HG03520 (cell line): ENCODE data around the gene EXOC4.
"Not testable (repeated sequence)": the region's sequence is repeated elsewhere in the genome, so short reads cannot be mapped to it uniquely, and the experiment has no call there.

Experiments
- ATAC-seq: cut with Tn5 transposase; IDR thresholded peaks from one replicate; pipeline ENCODE4 v1.9.1; 2021; ENCODE audit warnings: mild to moderate bottlenecking, moderate library complexity; ENCODE audit not compliant: unreplicated experiment

EXOC4 gene

DNA sequence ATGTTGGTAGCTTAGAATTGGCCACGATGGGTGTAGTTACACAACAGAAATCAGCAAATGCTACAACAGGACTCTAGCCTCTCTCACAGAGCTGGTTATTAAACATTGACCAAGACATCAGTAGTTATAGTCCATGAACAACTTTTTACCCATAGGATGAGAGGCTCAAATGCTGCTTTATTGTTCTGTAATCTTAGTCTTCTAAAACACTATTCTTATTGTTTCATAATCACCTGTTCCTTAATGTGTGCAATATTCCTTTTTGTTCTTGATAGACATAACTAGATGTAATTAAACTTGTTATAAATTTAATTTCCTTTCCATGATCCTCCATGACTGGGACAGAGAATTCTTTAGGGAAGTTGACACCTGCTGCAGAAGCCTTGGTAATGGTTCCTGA is 356.9 kb downstream of the EXOC4 start:
- no peak for ATAC-seq

DNA sequence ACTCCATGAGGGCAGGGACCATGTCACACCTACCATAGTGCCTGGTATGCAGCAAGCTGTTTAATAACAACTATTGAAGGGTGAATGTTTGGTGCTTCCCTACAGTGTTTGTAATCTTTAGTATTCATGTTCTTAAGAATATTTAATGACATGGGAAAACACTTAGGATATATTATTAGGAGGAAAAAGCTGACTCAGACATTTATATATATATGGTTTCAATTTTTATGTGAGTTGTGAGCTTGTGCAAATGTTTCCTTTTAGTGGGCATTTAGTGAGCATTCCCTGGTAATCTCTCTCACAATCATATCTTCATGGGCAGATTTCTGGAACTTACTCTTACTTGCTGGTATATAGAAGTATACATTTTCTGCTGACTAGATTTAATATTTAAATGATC is 359.1 kb downstream of the EXOC4 start:
- no peak for ATAC-seq

DNA sequence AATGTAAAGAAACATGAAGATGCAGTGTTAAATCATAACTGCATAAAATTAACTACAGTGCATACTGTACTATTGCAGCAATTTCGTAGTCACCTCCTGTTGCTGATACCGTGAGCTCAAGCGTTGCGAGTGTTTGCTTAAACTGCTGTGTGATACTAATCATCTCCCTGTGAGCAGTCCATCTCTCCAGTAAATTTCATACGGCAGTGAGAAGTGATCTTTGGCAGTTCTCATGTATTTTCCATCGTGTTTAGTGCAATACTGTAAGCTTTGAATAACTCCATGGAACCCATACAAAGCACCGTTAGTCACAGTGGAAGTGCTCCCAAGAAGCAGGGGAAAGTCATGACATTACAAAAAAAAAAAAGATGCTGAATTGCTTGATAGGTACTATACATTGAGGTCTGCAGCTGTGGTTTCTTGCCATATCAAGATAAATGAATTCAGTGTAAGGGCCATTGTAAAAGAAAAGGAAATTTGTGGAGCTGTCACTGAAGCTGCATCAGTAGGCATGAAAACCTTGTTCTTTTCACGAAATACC is 360.4 kb downstream of the EXOC4 start:
- ATAC-seq: no peak

DNA sequence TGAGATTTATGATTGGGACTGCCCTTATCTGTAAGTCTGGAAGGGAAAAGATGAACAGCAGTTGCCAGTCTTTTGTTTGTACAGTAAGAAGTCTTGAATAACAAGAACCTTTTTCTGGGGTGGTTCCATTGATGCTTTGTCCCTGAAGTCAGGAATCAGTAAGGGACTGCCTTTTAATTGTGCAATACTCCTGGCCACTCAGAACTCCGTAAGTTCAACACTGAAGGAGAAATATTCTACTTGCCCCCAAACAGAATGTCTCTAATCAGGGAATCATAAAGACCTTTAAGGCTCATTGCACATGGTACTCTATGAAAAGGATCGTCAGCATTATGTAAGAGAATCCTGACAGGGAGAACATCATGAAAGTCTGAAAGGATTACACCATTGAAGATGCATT is 361.4 kb downstream of the EXOC4 start:
- ATAC-seq: no peak

DNA sequence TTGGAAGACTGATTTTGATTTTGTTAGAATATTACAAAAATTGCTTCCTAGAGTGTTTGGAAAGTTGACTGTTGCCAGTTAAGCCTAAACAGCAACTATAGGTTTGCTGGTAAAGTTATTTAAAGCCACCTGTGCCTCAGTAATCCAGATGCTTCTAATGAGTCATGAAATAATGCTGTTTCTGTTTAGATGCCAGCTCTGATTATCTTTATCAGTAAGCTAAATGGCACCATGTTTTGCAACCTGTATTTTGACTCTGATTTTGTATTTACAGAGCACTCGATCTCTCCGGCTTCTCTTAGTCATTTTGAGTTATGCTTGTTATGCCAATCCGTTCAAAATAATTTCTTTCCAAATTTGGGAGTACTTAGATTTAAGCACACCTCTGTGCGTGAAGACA is 366.1 kb downstream of the EXOC4 start:
- ATAC-seq: no peak

DNA sequence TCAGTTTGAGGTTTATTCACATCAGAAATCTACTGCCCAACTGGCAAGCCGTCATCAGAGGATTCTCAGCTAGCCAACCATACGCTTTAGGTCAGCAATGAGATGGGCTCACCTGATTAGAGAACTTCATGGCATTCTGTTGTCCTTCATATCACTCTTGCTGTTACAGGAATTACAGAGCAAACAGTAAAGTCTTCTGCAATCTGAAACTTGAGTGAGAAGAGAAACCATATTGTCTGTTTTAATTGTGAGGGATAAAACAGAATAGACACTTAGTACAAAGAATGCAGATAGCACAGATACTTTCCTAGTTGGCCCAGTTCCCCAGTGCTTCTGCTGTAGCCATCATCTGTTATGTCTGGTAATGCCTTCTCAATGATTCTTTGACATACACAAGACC is 366.6 kb downstream of the EXOC4 start:
- no peak for ATAC-seq

DNA sequence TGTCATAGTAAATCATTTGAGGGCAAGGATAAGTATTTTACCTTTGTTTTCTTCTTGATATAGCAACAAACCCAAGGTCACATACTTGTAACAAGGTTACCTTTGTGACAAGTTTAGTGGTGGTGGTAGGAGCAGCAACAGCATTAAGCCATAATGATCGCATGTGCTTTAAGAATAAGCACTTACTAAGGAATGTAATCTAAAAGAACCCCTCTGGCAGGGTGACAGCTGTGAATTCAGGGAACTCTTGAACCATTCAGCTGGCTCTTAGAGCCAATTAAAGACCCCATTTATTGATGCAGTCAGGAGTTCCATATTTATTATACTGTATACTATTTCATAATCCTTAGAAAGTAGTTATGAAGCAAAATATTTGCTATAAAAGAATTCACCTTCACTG is 370.8 kb downstream of the EXOC4 start:
- ATAC-seq: no peak

DNA sequence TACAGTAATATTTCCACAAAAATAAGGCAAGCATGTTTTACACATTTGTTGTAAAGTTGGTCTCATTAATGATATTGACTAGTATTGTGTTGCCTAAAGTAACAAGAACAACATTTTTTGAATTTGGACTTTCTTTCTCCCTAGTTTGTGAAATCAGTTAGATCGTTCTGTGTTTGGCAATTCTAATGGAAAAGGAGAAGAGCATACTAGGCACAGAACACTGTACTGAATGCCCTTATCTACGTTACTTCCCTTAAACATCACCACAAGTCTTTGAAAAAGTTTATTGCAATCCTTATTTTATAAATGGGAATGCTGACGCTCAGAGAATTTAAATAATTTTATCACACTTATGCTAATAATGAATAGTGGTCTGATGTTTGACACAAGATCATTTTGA is 372.2 kb downstream of the EXOC4 start:
- ATAC-seq: no peak

DNA sequence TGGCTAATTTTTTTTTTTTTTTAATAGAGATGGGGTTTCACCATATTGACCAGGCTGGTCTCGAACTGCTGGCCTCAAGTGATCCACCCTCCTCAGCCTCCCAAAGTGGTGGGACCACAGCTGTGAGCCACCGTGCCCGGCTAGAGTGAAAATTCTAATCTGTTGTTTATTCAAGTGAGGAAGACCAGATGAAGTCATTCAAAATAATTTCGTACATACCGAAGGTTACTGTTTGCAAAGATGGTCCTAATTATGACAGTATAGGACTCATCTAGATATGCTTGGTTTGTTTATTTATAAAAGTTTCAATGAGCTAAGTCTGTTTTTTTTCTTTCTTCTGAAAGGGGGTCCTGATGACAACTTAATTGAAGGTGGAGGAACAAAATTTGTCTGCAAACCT is 376.8 kb downstream of the EXOC4 start:
- ATAC-seq: no peak

DNA sequence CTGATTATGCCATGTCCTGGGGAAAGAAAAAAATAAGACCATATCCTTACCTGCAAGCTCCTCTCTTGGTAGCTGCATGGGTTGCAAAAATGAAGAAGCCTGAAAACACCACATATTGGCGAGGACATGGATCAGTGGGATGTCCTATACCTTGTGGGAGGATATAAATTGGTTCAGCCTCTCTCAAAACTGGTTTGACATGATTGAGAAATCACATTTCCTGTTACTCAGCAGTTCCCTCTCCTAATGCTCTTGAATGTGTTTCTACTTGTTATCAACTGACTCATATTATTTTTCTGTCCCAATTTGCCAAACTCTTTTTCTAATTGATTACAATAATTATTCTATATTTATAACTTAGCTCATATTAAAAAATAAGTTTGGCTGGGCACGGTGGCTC is 380.2 kb downstream of the EXOC4 start:
- no peak for ATAC-seq

DNA sequence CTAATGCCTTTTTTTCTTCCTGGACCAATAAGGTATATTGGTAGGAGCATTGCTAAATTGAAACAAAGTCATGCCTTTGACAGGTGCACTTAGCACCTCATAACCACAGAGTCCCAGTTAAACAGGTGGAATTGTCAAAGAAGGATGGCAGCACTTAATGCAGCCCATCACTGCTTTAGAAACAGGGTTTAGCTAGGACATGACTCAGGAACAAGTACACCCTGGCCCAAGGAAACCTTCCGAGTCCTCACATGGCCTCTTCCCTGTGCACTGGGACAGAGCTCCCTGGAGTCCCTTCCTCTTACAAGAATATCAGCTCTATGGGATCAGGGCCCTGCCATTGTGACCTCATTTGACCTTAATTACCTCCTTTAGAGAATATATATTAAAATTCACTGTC is 382.7 kb downstream of the EXOC4 start:
- no peak for ATAC-seq

DNA sequence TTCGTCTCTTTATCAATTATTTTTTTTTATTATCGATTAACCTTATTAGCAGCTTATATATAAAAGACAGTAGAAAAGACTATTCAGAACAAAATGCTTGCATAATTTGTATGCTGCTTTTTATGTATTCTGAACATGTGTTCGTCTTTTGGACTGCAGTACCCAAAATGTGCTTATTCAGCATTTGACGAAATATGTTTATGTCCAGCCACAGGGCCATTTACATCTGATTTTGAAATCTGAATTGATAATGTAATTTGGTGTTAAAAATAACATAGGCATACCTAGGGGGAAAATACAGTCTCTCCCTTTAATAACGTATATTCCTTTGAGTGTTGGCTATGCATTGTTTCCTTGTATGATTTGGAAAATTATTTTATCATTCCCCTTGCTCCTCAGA is 386.0 kb downstream of the EXOC4 start:
- ATAC-seq: no peak

DNA sequence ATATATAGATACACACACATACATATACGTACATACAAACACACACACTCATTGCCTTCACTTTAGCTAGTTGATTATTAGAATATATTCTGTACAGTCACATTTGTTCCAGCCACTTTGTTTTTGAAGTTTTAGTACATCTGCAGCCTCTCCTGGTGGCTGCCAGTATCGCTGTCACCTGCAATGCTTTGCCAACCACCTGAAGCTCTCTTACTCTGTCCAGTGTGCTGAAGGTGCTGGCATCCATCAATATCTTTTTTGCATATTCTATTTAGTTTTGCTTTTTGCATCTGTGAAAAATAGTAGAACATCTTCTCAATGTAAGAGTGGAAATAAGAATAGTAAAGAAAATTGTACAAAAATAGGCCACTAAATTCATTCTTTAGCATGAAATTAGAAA is 388.6 kb downstream of the EXOC4 start:
- no peak for ATAC-seq

DNA sequence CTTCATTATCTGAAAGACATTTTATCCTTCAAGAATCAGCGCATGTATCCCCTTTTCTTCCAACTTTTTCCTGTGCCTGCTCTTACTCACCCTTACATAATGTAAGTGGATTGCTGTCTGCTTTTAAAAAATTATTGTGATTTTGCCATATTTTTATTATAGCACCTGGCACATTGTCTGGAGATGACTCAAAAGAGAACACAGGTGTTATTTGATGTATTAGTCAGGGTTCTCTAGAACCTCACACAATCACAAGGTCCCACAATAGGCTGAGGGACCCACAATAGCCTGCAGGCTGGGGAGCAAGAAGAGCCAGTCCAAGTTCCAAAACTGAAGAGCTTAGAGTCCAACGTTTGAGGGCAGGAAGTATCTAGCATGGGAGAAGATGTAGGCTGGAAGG is 390.0 kb downstream of the EXOC4 start:
- ATAC-seq: no peak

DNA sequence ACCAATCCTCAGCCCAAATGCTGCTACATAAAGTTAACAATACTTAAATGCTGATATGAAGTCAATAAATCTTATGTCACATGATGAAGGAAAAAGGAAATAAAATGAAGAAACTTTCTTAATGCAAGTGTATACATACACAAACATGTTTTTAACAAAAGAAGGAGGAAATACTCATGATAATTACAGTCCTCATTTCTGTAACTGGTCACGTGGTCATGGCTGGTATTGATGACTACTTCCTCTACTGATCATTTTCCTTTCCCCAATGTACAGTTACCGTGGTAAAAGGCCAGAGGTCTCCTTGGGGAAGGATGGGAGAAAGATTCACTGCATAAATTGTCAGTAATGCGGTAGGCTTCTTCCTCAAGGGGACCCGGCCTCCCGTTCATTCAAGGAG is 390.8 kb downstream of the EXOC4 start:
- ATAC-seq: not testable (repeated sequence)

DNA sequence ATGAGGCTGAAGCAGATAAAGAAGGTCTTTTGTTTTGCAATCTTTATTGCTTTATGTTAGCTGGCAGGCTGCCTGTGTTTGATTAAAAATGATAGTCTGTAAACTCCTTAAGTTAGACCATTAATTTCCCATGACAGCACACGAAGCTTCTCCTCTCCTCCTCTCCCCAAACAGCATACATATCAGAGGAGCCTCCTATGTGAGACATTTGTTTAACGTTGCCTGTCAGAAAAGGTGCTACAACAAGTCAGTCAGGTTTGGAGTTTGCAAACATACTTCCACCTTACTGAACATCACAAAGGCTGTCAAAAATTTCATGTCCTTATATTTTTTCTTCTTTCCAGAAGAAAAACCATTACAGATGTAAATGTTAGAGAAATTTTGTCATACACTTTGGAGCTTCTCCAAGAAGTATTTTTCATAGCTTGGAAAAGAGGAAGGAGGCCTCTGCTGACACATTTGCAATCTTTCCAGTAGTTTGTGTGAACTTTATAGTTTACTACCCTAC is 393.1 kb downstream of the EXOC4 start:
- no peak for ATAC-seq

DNA sequence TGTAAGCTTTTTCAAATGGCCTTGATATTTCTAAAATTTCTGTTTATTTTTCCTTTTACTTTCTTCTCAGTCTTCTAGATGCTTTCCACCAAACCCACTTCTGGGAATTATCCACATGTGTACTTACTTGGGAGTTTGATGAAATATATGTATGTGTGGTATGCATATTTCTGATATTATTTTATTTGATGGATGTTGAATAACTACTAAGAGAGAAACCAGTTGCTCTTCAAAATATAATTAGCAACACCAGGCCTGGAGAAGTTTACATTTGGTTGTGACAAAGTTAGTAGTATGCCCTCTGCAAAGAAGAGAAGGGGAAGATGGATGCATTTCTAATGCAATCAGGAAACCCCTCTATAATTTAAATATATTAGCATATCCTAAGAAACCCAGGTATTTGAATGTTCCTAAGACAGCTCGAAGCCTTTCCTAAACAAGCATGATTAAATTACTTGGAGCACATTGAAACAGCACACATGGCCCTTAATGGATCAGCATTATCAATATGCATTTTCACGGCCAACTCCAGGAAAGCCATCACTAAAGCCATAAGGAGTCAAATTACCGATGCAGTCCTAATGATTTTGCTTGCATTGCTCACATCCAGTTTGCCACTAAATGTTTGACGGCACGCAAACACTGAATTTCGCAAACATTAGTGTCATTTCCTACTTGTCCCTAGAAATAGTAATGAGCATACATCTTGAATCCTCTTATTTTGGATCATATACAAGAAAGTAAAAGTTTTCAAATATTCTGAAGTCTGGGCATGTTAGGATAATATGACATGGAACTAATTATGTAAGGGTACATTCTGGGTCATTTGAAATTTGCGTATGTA is 393.8 kb downstream of the EXOC4 start:
- no peak for ATAC-seq

DNA sequence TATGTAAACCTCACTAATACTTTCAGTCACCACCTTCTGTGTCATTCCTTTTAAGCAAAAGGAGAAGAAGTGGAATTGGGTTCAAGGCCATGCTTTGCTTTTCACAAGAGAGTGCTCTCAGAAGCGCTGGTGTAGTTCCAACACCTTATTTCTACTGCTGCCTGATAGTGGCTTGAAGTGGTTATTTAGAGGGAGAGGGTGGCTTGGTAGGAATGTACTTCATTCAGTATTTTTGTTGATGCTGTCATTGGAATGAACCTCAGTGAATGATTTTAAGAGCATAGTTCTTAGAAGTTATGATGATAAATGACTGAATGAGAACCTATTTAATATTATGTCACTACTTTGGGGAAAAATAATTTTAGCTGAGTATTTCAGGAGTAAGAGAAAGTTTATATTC is 396.7 kb downstream of the EXOC4 start:
- no peak for ATAC-seq

DNA sequence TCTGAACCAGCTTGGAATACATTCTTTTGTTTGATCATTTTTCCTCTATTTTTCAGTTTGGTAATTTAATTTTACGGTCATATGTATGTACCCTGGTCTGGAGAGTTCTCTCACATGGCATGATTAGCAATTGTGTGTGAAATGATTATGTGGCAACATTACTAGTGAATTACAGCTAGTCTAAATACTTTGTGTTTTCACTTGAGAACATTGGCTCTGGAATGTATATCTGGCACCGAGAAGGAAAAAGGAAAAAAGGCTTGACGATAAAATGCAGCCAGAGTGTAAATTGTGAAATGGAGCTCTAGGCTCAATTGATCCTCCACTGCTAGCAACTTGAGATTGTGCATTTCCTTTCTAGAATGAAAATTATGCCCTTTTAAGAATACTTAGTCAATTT is 397.2 kb downstream of the EXOC4 start:
- no peak for ATAC-seq

DNA sequence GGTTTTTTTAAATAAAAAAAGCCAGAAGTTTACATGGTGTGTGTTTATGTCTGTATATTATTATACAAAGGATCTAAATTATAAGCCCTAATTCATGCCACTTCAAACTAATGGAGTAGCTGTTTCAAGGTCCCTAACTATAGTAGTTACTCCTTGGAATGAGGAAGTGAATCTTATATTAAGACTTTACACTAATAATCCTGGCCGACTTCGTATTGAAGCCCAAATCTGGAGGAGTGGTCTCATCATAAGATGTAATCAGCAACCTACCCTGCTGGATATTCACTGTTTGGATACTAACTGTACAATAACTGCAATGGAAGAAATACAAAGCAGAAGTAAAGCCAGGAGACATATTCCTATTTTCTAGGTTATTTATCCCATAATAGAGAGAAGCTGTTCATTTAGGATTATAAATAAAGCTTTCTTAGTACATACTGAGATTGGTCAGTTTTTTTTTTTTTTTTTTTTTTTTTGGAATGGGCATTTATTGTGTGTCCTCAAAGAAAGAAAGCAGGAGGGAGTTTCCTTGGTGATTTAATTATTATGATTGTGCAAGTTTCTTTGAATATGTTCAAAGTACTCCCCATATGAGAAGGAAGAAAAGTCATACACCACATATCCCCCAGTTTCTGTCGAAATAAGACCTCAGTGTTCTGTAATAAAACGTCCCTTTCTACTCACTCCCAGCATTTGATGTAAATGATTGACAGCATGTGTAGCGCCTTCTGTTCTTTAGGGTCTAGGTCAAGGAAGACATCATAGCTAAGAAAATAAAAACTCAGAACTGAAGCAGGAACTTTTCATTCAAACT is 397.8 kb downstream of the EXOC4 start:
- ATAC-seq: no peak

DNA sequence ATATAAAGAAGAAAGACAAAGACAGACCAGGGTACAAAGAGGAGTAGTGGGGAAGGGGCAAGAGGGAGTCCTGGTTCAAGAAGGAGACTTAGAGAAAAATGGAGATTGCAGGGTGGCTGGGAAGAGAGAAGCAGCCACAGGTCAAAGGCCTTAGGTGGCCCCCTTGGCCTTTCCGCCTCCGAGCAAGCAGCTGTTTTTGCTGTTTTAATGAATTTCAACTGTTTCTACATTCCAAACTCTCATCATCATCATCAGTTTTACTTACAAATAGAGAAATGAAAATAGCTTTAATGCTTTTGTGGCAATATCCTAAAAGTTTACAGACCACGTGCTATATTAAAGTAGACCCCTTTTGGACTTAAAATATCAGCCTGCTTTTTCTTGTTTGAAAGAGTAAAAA is 399.7 kb downstream of the EXOC4 start:
- ATAC-seq: no peak

DNA sequence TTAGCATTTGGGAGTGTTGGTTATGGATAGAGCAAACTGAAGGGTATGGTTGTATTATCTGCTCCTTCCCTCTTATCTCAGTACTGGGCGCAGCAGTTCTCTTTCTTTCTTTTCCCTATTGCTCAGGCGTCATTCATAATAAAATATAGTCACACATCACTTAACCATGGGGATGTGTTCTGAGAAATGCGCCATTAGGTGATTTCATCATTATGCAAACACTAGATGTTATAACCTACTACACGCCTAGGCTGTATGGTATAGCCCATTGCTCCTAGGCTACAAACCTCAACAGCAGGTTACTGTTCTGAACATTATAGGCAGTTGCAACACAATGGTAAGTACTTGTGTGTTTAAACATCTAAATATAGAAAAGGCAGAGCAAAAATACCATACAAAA is 401.7 kb downstream of the EXOC4 start:
- no peak for ATAC-seq
